NCI-H2081 treated with DMSO at 0.1 percent for 48 hours (cell line): Measurements from ENCODE around the gene FGD6.
"Not testable (repeated sequence)": the region's sequence is repeated elsewhere in the genome, so short reads cannot be mapped to it uniquely, and the experiment has no call there.

Experiments
- DNase-seq: peaks from one replicate; lab custom pipeline; 2025; lab: John Stamatoyannopoulos, UW

FGD6 gene

DNA sequence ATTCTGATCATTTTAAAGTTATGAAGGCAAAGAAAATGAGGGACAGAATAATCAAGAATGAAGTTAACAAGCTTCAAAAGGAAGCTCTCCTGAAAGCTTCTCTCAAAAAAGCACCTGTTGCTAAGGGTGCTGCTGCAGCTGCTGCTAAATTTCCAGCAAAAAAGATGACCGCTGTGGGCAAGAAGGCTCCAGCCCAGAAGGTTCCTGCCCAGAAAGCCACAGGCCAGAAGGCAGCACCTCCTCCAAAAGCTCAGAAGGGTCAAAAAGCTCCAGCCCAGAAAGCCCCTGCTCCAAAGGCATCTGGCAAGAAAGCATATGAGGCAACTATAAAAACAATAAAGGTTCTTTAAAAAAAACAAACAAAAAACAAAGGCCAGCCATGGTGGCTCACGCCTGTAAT is 91.2 kb downstream of the FGD6 start:
- DNase-seq = no peak

DNA sequence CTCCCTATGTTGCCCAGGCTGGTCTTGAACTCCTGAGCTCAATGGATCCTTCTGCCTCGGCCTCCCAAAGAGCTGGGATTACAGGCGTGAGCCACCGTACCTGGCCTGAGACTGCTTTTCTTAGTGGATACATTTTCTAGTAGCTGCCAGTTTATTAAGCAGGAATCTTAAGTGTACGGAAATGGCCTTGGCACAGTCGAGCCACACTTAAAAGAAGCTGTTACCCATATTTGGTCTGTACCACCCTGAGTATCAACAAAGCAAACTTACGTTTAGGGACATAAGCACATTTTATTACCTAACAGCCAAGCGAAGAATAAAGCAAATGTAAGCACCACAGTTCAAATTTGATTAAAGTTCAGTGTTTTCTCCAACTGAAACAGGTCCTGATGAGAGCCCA is 93.2 kb downstream of the FGD6 start:
- no peak for DNase-seq

DNA sequence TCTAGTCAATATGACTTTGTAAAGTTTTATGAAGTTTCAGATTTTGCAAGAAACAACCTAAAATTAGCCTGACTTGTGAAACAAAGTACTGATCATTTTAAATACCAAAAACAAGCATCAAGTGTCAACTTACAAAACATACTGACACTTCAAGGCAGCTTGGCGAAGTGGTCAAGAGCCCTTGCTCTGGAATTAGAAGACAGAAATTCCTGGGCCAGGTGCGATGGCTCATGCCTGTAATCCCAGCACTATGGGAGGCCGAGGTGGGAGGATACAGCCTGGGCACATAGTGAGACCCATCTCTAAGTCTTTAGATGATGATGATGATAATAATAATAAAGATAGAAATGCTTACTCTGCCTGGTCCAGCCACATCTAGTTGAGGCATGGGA is 98.5 kb downstream of the FGD6 start:
- DNase-seq = no peak

DNA sequence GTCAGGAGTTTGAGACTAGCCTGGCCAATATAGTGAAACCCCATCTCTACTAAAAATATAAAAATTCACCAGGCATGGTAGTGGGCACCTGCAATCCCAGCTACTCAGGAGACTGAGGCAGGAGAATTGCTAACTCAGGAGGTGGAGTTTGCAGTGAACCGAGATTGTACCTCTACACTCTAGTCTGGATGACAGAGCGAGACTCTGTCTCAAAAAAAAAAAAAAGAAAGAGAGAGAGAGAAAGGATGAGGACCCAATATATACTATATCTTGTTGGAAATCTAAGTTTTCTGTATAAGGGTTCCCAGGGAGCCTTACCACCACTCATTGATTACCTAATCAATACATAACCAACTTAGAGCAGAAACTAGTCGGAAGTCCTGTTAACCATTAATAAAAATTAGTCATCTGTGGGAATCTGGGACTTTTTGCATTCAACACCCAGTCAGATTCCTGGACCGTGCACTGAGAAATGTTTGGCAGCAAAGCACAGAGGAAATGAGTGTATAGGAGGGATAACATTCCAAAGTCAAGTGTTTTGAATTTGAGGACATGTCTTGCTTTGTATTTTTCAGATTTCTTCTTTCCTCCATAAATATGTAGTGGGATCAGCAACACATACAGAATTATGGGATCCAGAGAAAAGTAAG is 99.0 kb downstream of the FGD6 start:
- no peak for DNase-seq

DNA sequence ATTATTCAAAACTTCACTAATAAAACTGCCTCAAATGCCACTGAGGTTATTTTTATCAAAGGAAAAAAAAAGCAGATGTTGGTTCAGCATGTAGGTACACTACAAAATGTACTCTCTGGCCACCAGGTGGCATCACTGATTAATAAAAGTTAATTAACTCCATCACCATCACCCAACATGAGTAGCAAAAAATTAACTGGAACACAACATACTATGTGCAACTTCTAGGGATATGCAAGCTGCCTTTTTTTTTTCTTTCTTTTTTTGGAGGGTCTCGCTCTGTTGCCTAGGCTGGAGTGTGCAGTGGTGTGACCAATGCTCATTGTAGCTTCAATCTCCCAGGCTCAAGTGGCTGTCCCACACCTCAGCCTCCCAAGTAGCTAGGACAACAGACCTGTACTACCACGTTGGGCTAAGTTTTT is 100.1 kb downstream of the FGD6 start:
- DNase-seq = peak; percentile 7

DNA sequence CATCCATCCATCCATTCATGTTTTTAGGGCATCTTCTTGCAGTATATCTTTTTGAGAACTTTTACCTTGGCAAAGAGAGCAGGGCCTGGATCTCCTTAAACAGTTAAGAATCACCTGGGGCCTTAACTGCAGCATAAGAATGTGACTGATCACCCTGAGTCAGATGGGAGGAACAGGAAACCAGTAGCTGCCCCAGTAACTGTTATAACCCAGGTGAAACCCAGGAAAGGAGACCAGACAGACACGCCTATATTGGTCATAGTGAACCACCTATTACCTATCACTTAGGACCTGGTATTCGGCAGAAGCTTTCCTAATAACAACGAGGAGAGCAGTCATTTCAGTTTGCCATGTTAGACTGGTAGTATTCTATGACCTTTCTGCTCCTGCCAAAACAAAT is 100.5 kb downstream of the FGD6 start:
- no peak for DNase-seq

DNA sequence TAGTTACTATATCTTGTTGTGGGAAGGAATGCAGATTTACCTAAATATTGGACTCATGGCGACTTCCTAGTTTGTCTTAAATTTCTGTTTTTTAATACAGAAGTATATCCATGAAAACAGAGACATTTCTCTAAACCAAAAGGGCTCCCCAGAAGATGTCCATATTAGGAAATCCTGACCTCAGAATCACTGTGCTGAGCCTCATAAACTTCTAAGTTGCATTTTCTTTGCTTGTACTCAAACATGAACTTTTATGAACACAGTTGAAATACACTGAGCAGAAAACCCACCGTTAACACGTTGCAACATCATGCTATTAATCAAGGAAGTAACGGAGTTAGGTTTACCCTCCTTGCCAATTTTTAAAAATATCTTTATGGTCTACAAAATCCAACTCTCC is 100.9 kb downstream of the FGD6 start:
- DNase-seq = no peak

DNA sequence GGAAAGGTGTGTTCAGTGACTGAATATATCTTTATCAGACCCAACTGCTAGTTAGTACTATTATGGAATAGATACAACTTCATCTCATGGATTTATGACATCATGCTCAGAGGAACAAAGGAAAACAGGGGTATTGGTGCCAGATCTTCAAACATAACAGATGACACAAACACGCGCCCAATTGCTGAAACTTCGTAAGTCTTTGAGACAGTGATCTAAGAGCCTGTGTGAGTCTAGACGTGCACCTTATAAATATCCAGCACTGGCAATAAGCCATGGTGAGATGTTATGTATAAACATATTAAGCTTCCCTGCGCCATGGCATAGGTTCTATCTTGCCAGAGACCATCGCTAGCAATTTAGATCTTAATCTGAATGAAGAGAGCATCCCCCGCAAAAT is 101.6 kb downstream of the FGD6 start:
- no peak for DNase-seq

DNA sequence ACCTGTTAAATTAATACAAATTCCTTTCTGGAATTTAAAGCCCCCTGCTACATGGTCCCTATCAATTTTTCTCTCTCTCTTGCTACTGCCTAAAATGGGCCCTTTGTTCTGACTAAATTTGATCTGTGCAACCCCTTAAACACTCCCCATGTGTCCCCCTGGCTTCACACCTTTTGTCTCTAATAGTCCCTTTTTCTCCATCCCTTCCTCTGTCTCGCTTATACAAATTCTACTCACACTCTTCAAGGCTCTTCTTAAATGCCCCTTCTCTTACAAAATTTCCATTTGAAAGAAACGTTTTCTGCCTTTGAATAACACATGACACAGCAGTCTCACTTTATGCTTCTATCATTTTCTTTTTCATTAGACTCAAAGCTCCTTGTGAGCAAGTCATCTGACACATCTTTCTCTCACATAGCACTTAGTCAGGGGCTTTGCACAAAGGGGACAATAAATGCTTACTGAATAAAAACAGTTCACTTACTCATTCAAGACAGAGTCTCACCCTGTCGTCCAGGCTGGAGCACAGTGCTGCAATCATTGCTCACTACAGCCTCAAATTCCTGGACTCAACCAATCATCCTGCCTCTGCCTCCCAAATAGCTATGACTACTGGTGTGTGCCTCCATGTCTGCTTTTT is 102.4 kb downstream of the FGD6 start:
- no peak for DNase-seq

DNA sequence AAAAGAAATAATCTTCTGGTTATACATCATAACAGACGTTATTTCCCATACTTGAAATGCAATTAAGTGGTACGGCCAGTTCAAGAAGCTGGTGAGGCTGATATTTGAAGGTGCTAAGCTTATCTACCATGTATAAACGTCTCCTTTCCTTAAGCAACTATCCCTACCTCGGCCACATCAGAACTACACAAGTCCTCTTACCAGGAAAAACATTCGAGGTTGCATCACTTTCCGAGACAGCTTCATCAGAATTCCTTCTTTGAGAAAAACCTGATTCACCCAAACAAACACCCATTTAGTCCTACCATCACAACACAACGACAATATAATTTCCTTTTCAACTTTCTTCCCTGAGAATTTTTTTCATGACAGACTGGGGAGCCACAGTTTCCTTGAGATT is 109.9 kb downstream of the FGD6 start:
- no peak for DNase-seq

DNA sequence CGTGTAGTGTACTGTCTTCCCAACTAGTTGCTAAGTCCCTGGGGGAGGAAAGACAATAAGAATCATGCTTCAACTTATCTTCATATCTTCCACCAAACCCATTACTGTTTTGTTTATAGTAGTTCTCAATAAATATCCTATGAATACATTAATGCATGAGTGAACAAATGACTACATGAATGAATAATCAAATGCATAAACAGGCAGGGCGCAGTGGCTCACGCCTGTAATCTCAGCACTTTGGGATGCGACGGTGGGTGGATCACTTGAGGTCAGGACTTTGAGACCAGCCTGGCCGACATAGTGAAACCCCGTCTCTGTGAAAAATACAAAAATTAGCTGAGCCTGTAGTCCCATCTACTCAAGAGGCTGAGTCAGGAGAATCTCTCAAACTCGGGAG is 111.7 kb downstream of the FGD6 start:
- no peak for DNase-seq

DNA sequence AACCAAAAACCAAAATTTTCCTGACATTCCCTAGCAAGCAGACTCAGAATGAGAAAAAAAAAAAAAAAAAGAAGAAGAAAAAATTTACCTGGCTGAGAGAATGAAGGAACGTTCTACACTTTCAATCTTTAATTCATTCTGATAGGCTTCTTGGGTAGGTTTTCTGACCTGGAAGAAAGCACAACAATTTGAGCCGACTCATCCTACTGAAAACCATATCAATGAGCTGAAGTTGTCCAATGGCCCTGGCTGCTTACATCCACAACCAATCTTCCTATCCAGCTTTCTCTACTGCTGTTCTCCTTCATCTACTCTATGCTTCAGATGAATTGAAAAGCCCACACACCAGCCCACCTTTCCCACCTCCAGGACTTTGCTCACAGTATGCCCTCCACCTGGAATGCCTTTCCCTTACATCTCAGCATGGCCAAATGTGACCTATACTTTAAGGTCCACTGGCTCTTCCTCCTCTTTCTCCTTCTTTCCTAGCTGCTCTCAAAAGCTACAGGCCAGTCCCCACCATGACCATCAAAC is 112.3 kb downstream of the FGD6 start:
- no peak for DNase-seq

DNA sequence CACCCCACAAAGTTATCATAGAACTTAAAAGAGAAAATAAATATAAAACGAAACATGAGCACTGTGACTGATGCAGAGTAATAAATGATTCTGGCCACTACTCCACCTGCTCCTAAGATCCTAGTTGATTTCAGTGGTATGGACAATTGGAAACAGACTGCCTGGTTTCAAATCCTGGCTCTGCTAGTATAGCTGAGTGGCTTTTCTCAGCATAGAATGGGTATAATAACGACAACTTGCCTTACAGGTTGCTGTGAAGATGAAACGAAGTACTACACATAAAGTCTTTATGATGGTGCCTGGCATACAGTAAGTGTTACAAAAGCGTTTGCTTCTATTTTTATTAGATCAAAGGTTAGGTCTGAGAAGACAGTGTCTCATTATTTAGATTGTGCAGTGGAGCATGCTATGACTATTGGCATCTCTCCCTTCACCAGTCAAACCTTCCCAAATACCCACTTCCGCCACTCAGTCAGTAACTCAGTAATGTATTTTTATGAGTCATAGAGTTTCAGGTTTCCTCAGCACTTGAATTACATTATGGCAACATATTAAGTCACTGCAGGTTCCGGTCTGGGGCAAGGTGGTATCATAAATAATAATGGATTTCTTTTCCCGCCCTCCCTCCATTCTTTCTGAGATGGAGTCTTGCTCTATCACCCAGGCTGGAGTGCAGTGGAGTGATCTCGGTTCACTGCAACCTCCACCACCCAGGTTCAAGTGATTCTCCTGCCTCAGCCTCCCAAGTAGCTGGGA is 114.2 kb downstream of the FGD6 start:
- DNase-seq = peak; percentile 10

DNA sequence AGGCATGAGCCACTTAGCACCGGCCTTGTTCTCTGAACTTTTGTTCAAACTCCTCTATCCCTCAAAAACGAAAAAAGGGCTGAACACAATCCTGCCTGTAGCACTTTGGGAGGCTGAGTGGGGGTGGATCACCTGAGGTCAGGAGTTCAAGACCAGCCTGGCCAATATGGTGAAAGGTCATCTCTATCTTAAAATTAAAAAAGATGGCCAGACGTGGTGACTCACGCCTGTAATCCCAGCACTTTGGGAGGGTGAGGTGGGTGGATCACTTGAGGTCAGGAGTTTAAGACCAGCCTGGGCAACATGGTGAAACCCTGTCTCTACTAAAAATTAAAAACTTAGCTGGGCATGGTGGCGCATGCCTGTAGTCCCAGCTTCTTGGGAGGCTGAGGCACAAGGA is 115.3 kb downstream of the FGD6 start:
- DNase-seq = not testable (repeated sequence)

DNA sequence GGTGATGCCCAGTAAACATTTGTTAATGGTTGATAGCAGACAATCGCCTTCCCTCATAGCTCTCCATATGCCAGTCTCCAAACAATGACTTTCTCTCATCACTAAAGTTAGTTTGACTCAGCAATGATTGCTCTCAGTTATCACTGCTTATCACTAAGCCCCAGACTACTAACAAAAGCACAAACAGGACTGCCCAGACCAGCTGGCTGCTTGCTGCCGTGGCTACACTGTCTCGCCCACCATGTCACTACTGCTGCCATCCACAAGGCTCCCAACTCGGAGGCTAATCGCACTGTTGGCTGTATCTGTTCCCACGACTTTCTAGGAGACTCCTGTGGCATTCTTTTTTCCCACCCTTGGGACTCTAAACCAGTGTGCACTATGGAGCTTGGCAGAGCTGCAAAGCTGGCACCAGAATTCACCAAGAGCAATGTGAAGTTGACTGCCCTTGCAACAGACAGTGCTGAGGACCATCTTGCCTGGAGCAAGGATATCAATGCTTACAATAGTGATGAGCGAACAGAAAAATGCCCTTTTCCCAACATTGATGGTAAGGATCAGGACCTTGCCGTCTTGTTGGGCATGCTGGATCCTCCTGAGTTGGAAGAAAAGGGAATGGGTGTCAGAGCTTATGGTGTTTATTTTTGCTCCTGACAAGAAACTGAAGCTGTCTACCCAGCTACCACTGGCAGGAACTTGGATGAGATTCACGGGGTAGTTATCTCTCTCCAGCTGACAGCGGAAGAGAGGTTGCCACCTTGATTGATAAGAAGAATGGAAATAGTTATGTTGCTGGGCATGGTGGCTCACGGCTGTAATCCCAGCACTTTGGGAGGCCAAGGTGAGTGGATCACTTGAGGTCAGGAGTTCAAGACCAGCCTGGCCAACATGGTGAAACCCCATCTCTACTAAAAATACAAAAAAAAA is 116.7 kb downstream of the FGD6 start:
- DNase-seq = no peak

DNA sequence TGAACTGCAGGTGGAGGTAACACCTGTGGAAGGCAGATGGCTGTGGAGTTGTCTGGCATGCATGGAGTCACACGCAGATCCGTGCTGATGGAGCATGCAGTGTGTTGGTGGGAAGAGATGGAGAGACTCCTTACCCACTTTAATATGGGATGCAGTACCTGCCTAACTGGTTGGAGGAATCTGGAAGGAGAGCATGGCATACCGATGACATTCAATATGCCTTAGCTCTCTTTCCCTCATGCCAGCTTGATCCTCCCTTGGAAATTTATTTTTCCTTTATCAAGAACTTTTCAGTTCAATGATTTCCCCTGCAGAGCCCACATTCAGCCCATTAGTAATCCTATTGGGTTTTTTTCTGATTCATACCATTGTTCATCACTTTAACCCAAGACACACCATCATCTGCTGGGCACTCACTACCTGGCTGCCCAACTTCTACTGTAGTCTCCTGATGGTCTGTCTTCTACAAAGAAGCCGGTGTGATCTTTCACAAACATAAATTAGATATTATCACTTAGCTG is 117.9 kb downstream of the FGD6 start:
- no peak for DNase-seq

DNA sequence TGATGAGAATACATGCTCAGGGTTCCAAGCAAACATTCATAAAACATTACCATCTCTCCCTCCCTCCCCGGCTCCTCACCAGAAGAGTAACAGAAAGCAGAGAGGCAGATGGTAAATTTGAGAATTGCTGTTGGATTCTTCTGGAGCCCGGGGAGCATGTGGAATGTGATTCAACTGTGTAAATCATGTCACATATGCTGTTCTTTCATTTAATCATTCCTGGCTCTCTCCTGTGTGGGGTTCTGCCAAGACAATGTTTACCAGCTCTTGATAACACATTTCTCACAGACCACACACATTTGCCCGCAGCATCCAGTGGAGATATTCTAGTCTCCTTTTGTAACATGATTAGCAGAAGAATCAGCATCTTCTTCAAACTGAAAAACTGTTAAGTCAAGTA is 120.4 kb downstream of the FGD6 start:
- peak; percentile 41 for DNase-seq

DNA sequence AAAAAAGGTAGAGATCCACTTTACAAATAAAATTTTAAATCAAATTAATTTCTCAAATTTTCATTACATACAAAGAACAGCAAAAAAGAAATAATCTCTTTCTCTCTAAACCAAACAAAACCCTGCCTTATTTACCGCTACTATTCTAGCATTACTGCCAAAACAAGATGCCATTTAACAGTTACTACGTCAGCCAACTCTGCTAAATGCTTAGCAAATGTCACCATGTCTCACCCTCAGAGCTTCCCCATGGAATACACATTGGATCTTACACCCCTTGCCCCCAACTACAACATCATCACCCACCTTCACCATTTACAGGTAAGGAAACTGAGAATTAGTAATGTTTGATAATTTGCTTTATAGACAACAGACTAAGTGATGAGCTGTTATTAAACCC is 120.9 kb downstream of the FGD6 start:
- no peak for DNase-seq

DNA sequence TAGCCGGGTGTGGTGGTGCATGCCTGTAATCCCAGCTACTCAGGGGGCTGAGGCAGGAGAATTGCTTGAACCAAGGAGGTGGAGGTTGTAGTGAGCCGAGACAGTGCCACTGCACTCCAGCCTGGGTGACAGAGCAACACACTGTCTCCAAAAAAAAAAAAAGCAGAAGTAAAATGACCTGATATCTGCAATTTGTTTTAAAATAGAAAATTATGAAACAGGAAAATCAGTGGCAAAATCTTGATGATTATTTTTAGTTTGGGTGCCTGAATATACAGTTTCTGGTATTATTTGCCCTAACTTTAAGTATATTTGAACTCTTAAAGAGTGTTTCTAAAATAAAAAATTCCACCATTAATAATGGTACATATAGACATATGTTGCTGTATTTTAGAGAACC is 121.4 kb downstream of the FGD6 start:
- DNase-seq = not testable (repeated sequence)

DNA sequence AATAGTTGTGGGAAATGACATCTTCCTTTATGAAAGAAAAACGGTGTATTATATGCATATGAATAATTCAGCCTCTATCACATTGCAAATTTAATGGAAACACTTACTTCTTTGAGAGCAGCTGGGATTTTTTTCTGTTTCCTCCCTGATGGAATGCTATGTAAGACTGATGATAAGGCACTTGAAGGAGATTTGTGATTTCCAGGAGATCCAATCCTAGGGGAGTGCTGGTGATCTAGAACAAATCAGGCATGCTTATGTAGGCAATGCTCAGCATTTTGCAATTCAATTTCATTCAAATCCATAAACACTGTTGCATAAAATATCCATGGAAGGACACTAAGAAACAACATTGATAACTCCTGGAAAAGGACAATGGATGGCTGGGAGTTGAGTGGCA is 127.8 kb downstream of the FGD6 start:
- no peak for DNase-seq

DNA sequence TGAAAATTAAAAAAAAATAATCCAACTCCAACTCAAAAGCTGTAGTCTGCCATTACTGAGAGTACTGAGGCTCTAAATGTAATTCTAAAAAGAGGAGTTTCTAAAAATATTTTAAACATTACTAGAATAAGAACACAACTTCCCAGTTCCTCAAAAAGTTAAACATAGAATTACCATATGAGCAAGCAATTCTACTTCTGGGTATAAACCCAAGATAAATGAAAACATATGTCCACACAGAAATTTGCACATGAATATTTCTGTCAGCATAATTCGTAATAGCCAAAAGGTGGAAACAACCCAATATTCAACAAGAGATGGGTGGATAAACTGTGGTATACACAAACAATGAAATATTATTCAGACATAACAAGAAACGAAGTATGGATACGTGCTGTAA is 128.9 kb downstream of the FGD6 start:
- no peak for DNase-seq

DNA sequence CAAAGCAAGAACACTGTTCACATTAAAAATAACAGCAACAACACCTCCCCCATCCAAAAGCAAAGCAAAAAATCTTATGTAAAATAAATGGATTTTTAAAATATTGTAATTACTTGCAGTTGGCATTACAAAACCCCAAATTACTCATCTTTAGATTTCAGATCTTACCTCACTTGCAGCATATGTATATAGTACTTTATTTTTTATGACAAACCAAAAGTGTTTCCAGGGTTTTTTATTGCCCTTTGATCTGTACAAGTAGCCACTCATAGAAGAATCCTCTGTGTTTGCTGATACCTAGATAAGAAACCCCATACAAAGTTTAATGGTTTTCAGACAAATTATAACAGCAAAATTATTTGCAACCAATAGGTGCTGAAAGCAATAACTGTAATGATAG is 131.7 kb downstream of the FGD6 start:
- DNase-seq = no peak
